ENCODE measurements around the gene ZBTB39.
"Not testable (repeated sequence)": the region's sequence is repeated elsewhere in the genome, so short reads cannot be mapped to it uniquely, and the experiment has no call there.

Gene ZBTB39

DNA sequence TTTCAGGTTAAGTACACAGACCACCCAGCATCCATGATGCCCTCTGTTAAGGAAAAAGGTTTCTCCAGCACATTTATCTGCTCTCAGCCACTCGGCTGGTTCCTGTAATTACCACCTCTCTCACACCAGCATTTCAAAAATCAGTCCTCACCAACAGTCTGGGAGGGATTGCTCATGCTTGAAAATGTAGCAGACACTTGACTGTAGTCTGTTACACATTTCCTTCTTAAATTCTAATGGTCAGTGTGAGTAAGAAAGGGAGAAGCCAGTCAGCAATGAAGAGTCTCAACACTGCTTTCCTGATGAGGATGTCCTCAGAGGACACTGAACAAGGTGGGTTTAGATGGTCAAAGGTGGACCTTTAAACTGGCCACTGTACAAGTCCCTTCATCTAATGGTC is 6.0 kb downstream of the ZBTB39 start:
- DNase-seq (ENCODE audit: low spot score) = no peak

GRCh38 chr12:56999456-56999855 is 6.9 kb downstream of the ZBTB39 start:
- DNase-seq (ENCODE audit: low spot score) = no peak

DNA sequence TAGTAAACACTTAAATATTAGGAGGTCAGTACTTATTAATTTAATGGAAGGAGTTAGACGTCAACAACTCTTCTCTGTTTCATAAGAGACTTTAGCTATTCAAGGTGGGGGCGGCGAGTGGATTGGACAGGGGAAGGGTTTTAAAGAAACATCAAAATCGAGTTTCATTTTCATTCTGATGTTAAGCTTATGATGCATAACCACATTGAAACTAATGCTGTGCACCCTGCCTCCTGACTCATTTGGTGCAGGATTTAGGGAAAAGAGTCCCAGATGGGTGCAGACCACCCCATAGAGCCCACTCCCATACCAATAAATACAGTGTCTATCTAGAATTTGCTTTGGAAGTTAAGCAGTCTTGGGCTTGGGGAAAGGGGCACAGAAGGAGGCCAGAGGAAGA is 7.4 kb downstream of the ZBTB39 start:
- DNase-seq (ENCODE audit: low spot score) = no peak

DNA sequence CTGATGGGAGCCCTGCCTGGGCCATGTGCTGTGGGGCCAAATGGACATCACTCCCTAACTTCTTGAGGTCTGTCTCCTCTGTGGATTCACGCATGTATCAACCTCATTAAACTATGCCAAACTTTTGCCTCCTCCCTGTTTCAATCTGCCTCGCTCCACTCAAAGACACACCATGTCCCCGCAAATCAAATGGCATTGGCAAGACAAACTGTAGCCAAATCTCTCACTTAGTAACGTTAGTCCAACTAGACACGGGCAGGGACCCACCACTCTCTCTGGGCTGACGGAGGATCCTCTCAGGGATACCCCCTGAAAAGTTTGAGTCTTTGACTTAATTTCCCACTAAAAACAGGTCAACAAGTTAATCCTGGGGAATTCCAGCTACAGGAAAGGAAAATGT is 8.0 kb downstream of the ZBTB39 start:
- no peak for DNase-seq (ENCODE audit: low spot score)

GRCh38 chr12:56996793-56997545 is 9.4 kb downstream of the ZBTB39 start:
- no peak for DNase-seq (ENCODE audit: low spot score)

GRCh38 chr12:56995930-56996496 is 10.3 kb downstream of the ZBTB39 start:
- DNase-seq (ENCODE audit: low spot score) = no peak

DNA sequence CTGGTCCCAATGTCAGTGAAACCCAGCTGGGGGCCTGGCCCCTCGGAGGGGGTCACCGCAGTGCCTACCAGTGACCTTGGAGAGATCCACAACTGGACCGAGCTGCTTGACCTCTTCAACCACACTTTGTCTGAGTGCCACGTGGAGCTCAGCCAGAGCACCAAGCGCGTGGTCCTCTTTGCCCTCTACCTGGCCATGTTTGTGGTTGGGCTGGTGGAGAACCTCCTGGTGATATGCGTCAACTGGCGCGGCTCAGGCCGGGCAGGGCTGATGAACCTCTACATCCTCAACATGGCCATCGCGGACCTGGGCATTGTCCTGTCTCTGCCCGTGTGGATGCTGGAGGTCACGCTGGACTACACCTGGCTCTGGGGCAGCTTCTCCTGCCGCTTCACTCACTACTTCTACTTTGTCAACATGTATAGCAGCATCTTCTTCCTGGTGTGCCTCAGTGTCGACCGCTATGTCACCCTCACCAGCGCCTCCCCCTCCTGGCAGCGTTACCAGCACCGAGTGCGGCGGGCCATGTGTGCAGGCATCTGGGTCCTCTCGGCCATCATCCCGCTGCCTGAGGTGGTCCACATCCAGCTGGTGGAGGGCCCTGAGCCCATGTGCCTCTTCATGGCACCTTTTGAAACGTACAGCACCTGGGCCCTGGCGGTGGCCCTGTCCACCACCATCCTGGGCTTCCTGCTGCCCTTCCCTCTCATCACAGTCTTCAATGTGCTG is 11.0 kb downstream of the ZBTB39 start:
- DNase-seq (ENCODE audit: low spot score) = no peak

- no peak for DNase-seq (ENCODE audit: low spot score)
These were observed 12.1 kb downstream of the ZBTB39 start for GRCh38 chr12:56994231-56994746.

GRCh38 chr12:56993346-56993745 is 13.0 kb downstream of the ZBTB39 start:
- no peak for DNase-seq (ENCODE audit: low spot score)

DNA sequence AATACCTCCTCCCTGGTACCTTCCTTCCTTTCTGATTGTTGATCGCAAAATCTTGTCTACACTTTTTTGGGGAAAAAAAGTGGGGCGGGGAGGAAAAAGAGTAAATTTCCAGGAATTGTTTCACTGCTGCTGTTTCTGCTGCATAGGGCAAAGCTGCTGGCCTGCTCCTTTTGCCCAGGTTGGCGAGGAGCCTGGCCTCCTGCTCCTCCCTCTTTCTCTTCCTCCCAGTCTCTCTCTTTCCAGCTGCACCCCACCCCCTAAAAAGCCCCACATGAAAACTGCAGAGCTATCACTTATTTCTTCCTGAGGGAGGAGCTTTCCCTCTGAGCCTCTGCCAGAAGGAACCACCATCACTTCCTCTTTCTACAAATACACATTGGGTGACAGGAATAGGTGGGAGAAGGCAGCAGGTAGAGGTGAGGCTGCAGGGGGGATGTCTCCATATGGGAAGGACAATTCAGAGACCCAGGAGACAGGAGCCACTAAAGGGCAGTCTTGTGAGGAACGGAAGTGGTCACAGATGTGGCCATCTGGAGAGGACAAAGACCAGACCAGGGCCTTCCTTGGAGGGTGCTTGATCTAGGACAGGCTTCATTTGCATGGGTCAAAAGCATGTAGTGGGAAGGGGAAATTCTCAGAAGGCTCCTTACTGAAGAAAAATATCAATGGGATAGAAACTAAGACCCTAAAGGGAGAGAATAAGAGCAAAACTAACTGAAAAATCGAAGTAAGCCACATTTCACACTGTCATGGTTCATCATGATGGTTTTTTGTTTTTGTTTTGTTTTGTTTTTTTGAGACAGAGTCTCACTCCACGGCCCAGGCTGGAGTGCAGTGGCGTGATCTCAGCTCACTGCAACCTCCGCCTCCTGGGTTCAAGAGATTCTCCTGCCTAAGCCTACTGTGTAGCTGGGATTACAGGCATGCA is 14.8 kb downstream of the ZBTB39 start:
- DNase-seq (ENCODE audit: low spot score) = peak; percentile 78

DNA sequence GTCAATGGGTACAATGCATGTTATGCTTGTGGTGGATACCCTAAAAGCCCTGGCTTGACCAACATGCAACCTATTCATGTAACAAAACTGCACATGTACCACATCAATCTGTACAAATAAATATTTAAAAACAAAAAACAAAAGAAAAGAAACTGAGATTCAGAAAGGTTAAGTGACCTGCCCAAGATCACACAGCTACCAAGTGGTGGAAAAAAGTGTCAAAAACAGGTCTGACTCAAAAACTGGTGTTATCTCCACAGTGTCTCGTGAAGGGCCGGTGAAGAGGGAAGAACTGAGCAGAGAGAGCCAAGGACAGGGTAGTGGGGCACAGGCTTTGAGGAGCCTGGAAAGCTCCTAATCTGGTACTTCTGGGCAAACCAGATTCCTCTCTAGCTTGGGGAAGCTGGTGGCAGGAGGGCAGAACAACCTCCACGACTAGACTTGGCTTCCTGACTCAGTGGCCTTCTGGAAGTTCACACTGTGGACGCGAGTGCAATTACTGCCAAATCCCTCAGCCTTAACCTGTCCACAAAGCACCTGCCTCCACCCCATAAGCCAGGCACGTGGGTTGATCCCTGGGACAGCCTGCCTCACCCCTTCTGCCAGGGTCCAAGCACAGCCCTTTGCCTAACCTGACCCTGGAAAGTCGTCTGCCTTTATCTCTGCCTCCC is 15.6 kb downstream of the ZBTB39 start:
- DNase-seq (ENCODE audit: low spot score) = no peak

- DNase-seq (ENCODE audit: low spot score) = no peak
These were observed 16.3 kb downstream of the ZBTB39 start for GRCh38 chr12:56989861-56990610.

DNA sequence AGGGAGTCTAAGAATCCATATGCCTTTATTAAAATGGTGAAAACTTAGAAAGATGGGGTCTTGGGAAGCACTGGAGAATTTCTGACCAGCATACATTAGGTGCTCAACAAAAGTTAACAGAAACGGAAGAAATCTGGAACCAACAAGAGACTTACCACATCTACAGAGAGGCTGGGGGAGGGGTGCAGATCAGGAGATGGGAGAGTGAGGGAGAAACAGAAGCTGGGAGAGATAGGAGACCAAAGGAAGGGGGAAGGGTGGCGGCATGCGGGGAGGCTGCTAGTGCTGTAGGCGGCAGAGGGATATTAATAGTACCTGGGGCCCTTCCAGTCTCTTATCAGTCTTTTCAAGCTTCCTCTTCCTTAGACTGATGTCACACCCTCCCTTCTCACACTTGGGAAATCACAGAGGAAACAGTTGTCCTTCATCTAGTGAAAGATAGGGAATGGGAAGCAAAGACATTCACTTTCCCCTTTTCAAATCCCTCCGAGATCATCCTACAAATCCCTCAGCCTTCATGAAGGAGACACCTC is 18.1 kb downstream of the ZBTB39 start:
- DNase-seq (ENCODE audit: low spot score) = no peak

DNA sequence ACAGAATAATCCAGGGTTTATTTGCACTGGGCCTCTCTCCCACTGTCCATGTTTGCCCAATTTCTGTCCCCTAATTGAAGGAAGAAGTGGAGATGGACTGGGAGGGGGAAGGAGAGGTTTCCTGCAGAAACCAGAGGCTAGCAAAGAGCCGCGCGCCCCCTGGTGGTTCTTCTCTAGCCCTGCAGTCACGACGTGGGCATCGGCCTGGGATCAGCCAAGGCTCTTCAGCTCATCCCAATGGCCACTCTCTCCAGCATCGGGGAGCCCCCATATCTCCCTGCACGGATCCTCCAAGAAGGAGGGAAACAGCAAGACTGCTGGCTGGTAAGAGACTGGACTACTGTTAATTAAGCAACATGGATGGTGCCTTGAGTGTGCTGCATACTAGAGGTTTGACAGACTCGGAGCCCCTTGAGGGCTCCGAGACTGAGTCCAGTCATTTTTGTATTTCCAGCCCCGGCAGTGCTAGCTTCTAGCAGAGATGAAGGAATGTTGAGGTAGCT is 18.7 kb downstream of the ZBTB39 start:
- peak; percentile 72 for DNase-seq (ENCODE audit: low spot score)

DNA sequence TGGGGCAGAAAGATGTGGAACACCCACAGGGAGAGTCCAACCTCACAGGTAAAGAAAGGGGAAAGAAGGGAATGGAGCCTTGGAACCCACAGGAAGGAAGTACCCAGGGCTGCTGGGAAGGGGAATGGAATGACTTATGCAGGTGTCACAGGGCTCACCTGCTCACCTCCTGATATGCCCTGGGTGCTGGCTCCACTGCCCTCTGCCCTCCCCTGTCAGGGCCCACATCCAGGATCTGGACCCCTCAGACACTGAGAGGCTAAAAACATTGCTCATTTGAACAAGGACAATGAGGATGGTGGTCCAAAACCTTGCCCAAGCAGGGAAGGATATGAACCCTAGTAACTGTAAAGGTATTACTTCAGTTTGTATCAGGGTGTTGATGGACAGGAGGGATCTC is 19.3 kb downstream of the ZBTB39 start:
- DNase-seq (ENCODE audit: low spot score) = no peak

DNA sequence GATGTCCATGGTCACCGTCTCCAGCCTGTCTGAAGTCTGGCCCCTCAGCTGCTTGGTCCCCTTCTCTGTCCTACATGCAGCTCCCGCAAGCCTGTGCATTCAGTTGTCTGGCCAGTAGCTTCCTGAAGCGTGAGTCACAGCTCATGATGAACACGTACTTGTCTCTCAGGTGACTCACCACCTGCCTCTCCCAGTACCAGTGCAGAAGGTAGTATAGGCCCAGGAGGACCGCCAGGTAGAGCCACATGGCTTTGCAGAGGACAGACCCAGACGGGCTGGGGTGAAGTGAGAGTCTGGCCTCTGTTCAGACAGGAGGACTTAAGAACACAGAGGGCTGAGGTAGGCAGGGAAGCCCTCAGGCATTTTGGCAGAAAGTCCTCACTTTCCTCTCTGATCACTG is 20.6 kb downstream of the ZBTB39 start:
- not testable (repeated sequence) for DNase-seq (ENCODE audit: low spot score)

GRCh38 chr12:56983386-56983785 is 23.0 kb downstream of the ZBTB39 start:
- no peak for DNase-seq (ENCODE audit: low spot score)

GRCh38 chr12:56982578-56983236 is 23.6 kb downstream of the ZBTB39 start:
- not testable (repeated sequence) for DNase-seq (ENCODE audit: low spot score)

DNA sequence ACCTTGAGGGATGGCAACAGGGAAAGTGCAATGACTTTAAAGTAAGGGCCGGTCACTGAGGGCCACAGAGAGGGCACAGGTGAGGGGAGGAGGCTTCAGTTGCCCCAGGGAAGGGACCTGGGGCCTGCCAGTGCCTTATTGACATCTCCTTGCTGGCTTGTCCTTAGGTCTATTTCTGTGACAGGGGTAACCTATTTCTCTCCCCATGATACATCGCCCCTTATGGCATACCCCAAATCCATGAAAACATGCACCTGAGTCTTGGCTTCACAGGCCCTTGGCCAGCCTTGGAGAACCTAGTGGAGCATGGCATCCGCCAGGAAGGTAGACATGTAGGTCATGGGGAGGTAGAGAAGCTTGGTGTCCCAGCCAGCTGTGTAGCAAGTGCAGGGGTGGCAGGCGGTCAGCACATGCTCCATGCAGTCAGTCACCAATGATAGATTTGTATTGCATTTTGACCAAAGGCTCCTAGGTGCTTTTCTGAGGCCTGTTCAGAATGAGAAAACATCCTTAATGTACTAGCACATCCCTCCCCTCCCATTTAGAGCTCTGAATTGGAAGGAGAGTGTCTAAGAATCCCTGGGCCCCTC is 25.3 kb downstream of the ZBTB39 start:
- DNase-seq (ENCODE audit: low spot score) = no peak

All from pons (tissue), 1 donor.